Astrocyte (in vitro differentiated cells and primary cell): ENCODE results near the gene ARHGAP26. TPM values are rescaled to one million over a fixed set of nuclear protein-coding genes. Genes with fewer than 3 reads are reported as not detected.
A peak's percentile ranks its signal among the peaks of the same experiment; 100 is the strongest.
"Not testable (repeated sequence)": the region's sequence is repeated elsewhere in the genome, so short reads cannot be mapped to it uniquely, and the experiment has no call there.

Experiments used
- DNase-seq: peaks from one replicate; pipeline ENCODE4 v3.0.0-alpha.2; 2010; ENCODE audit warnings: low read depth
- FAIRE-seq: peaks from 2 replicates; lab custom pipeline; 2011; peaks lifted over from hg19 to GRCh38; lab: Jason Lieb, UNC
- H2AFZ ChIP-seq: 2 replicates; pipeline ENCODE4 v1.6.0; 2012; ENCODE audit warnings: low read depth, low read length, inconsistent platforms
- H3K27ac ChIP-seq: 2 replicates; pipeline ENCODE4 v1.5.1; 2011; ENCODE audit warnings: low read depth, low read length, inconsistent platforms
- H3K27me3 ChIP-seq: 2 replicates; pipeline ENCODE4 v1.6.0; 2011; ENCODE audit warnings: low read length, inconsistent platforms; ENCODE audit not compliant: insufficient read depth
- H3K36me3 ChIP-seq: 2 replicates; pipeline ENCODE4 v1.5.1; 2011; ENCODE audit warnings: low read length, inconsistent platforms; ENCODE audit not compliant: insufficient read depth
- H3K4me1 ChIP-seq: 2 replicates; pipeline ENCODE4 v1.5.1; 2011; ENCODE audit warnings: low read length, inconsistent platforms; ENCODE audit not compliant: insufficient read depth
- H3K4me2 ChIP-seq: 2 replicates; pipeline ENCODE4 v1.6.0; 2012; ENCODE audit warnings: low read length, inconsistent platforms
- H3K4me3 ChIP-seq: 2 replicates; pipeline ENCODE4 v1.5.1; 2011; ENCODE audit warnings: low read depth, mild to moderate bottlenecking, low read length, inconsistent platforms; ENCODE audit not compliant: insufficient read depth
- H3K79me2 ChIP-seq: 2 replicates; pipeline ENCODE4 v1.6.0; 2012; ENCODE audit warnings: mild to moderate bottlenecking, low read length, inconsistent platforms; ENCODE audit not compliant: insufficient read depth
- H3K9ac ChIP-seq: 2 replicates; pipeline ENCODE4 v1.6.0; 2012; ENCODE audit warnings: mild to moderate bottlenecking, low read length, inconsistent platforms
- H3K9me3 ChIP-seq: 2 replicates; pipeline ENCODE4 v1.5.1; 2012; ENCODE audit warnings: low read depth, mild to moderate bottlenecking, low read length, inconsistent platforms; ENCODE audit not compliant: insufficient read depth
- H4K20me1 ChIP-seq: 2 replicates; pipeline ENCODE4 v1.6.0; 2012; ENCODE audit warnings: low read length, inconsistent platforms; ENCODE audit not compliant: insufficient read depth
- H3K27ac Mint-ChIP-seq: one replicate; pipeline ENCODE4 v1.8.0; 2021; ENCODE audit warnings: mild to moderate bottlenecking, mixed read lengths; ENCODE audit not compliant: unreplicated experiment
- H3K27me3 Mint-ChIP-seq: one replicate; pipeline ENCODE4 v1.8.0; 2021; ENCODE audit warnings: low read depth, mixed read lengths; ENCODE audit not compliant: unreplicated experiment
- H3K36me3 Mint-ChIP-seq: one replicate; pipeline ENCODE4 v1.8.0; 2021; ENCODE audit warnings: low read depth, mixed read lengths; ENCODE audit not compliant: unreplicated experiment
- H3K4me1 Mint-ChIP-seq: one replicate; pipeline ENCODE4 v1.8.0; 2021; ENCODE audit warnings: low read depth, mixed read lengths; ENCODE audit not compliant: unreplicated experiment
- H3K4me3 Mint-ChIP-seq: one replicate; pipeline ENCODE4 v1.8.0; 2021; ENCODE audit warnings: mild to moderate bottlenecking, moderate library complexity, mixed read lengths; ENCODE audit not compliant: unreplicated experiment
- H3K9me3 Mint-ChIP-seq: one replicate; pipeline ENCODE4 v1.8.0; 2021; ENCODE audit warnings: mild to moderate bottlenecking, mixed read lengths; ENCODE audit not compliant: unreplicated experiment
- EZH2 ChIP-seq: IDR thresholded peaks from 2 replicates; pipeline ENCODE4 v1.6.1; 2012; ENCODE audit warnings: mild to moderate bottlenecking, low read length, inconsistent platforms; ENCODE audit not compliant: insufficient read depth
- total RNA-seq: library from RNA; stranded (reverse); gene quantifications from 2 replicates; pipeline ENCODE4 v1.2.1, GENCODE V29; 2021
- TF ChIP-seq, protein P1 (sequence below): IDR thresholded peaks from 2 replicates; pipeline ENCODE4 v1.5.1; 2011; ENCODE audit warnings: low read depth, mild to moderate bottlenecking, inconsistent platforms, low read length, moderate library complexity; ENCODE audit not compliant: insufficient read depth

ARHGAP26 gene
- total RNA-seq, 1 donor from 2014 or later, result 5.6 TPM

DNA sequence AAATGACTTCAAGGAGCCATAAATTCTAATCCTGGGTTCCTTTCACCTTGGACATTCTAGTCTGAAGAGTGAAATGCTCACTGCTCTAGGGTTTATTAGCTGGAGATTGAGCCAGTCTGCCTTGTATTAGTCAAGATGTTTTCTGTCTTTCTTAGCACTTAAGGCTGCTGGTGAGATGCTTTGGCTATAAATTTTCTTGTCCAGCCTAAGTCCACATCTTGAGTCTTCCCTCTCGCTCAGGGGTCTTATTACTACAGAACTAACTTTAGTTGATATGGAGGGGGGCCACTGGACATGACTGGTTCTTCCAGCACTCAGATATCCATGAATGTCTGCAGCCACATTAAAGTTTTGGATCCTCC, 316.4 kb downstream of the ARHGAP26 start:
- Mint-ChIP-seq H3K4me1 (peaks cover 16% of the 10 kb centered on the region), H3K9me3 (peaks cover 4% of the 10 kb centered on the region), H3K27me3 (no peaks in the 10 kb centered on the region), H3K36me3 (no peaks in the 10 kb centered on the region), H3K4me3 (no peak overlapping the region), H3K27ac (no peak overlapping the region)
- no peak overlapping the region for H3K4me2 ChIP-seq
- H3K79me2 ChIP-seq, result no peaks in the 10 kb centered on the region
- H2AFZ ChIP-seq, result no peak overlapping the region
- no peaks in the 10 kb centered on the region for H3K4me1 ChIP-seq
- H3K27ac ChIP-seq, result no peak overlapping the region
- H4K20me1 ChIP-seq, result no peaks in the 10 kb centered on the region
- no peaks in the 10 kb centered on the region for H3K36me3 ChIP-seq
- no peak for TF ChIP-seq EZH2
- TF ChIP-seq, protein P1, sequence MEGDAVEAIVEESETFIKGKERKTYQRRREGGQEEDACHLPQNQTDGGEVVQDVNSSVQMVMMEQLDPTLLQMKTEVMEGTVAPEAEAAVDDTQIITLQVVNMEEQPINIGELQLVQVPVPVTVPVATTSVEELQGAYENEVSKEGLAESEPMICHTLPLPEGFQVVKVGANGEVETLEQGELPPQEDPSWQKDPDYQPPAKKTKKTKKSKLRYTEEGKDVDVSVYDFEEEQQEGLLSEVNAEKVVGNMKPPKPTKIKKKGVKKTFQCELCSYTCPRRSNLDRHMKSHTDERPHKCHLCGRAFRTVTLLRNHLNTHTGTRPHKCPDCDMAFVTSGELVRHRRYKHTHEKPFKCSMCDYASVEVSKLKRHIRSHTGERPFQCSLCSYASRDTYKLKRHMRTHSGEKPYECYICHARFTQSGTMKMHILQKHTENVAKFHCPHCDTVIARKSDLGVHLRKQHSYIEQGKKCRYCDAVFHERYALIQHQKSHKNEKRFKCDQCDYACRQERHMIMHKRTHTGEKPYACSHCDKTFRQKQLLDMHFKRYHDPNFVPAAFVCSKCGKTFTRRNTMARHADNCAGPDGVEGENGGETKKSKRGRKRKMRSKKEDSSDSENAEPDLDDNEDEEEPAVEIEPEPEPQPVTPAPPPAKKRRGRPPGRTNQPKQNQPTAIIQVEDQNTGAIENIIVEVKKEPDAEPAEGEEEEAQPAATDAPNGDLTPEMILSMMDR, result no peak
- DNase-seq (no peak), FAIRE-seq (no peak)
- H3K27me3 ChIP-seq, result no peaks in the 10 kb centered on the region
- H3K4me3 ChIP-seq, result no peak overlapping the region
- no peak overlapping the region for H3K9ac ChIP-seq
- H3K9me3 ChIP-seq, result no peaks in the 10 kb centered on the region

DNA sequence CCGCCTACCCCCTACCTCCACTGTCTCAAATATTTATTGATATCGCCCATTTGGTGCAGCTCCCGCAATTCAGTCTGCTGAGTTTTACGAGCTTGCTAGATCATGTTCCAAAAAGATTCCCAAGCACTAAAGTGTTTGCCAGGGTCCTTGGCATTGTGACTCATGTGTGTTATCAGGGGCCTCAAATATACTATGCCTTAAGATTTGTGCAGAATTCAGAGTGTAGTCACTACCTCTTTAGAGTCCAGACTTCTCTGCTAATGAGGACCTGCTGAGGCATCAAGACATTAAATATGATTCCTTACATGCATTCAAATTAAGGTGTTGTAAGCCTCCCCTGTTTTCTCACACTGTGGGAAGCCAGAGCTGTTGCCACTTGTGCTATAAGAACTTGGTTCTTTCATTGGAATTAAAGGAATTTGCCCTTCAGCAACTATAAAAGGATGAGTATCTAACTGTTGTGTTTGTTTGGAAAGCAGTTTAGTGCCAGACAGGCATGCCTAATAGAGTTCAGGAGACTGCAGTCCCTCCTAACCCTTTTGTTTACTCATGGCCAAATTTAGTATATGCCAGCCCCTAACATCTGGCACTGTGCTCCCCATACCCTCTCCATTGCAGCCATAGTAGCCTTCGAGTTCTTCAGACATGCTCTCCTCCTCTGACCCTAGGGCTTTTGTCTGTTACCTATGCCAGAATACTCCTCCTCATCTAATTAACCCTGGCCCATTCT, 316.9 kb downstream of the ARHGAP26 start:
- Histone ChIP-seq H3K36me3 (no peaks in the 10 kb centered on the region), H2AFZ (no peak overlapping the region), H4K20me1 (no peaks in the 10 kb centered on the region), H3K79me2 (no peaks in the 10 kb centered on the region), H3K9ac (no peak overlapping the region), H3K4me3 (no peak overlapping the region), H3K27me3 (no peaks in the 10 kb centered on the region), H3K9me3 (no peaks in the 10 kb centered on the region), H3K4me1 (no peaks in the 10 kb centered on the region), H3K27ac (no peak overlapping the region), H3K4me2 (no peak overlapping the region)
- H3K27me3 Mint-ChIP-seq, result no peaks in the 10 kb centered on the region
- H3K4me3 Mint-ChIP-seq, result no peak overlapping the region
- peak; percentile 31 for DNase-seq
- no peaks in the 10 kb centered on the region for H3K36me3 Mint-ChIP-seq
- peak overlapping the region; percentile 70 for H3K27ac Mint-ChIP-seq
- no peak for TF ChIP-seq EZH2
- TF ChIP-seq, protein P1, result no peak
- H3K4me1 Mint-ChIP-seq, result peaks cover 14% of the 10 kb centered on the region
- peak; percentile 39 for FAIRE-seq
- peaks cover 4% of the 10 kb centered on the region for H3K9me3 Mint-ChIP-seq

DNA sequence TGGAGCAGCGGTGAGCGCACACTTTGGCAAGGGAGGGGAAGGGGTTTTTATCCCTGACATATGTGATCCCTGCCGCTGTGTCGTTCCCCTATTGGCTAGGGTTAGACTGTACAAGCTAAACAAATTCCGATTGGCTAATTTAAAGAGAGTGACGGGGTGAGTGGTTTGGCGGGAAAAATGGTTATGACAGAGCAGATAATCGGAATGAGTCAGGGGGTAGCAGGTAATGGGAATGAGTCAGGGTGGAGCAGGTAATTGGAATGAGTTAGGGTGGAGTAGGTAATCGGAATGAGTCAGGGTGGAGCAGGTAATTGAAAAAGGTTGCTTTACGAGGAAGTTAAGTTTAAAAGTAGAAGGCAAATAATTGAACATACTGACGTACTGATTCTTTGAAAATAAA, 318.5 kb downstream of the ARHGAP26 start:
- not testable (repeated sequence) for H4K20me1 ChIP-seq, H3K27me3 Mint-ChIP-seq, H3K9ac ChIP-seq, H3K4me3 Mint-ChIP-seq, FAIRE-seq, H3K27me3 ChIP-seq, H3K4me3 ChIP-seq, H3K27ac Mint-ChIP-seq, H2AFZ ChIP-seq, H3K4me2 ChIP-seq, H3K9me3 ChIP-seq, H3K9me3 Mint-ChIP-seq, H3K36me3 ChIP-seq, H3K79me2 ChIP-seq, H3K36me3 Mint-ChIP-seq, H3K4me1 ChIP-seq, H3K27ac ChIP-seq, DNase-seq
- peaks cover 16% of the 10 kb centered on the region for H3K4me1 Mint-ChIP-seq

DNA sequence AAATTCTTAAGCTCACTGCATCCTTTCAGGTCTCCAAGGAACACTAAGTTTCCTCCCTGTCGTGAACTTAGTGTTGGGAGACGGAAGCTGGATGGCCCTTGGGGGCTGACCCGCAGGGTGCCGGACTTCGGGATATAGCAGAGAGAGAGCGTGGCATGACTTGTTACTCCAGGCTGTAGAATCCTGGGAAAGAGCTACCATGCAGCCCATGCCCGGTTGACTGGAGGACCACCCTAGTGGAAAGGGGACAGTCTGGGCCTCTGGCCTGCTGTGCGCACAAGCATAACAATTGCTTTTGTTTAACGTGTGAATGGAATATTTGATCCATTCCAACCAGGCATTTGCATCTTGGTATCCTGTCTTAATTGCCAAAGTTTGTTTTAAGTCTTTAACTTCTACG, 319.9 kb downstream of the ARHGAP26 start:
- H3K4me3 ChIP-seq, H3K9ac ChIP-seq, H3K36me3 Mint-ChIP-seq, H3K9me3 ChIP-seq, FAIRE-seq, H3K27ac Mint-ChIP-seq, DNase-seq, H3K4me1 ChIP-seq, H3K4me3 Mint-ChIP-seq, H3K36me3 ChIP-seq, H3K27me3 Mint-ChIP-seq, H3K27ac ChIP-seq, H3K9me3 Mint-ChIP-seq, H4K20me1 ChIP-seq, H2AFZ ChIP-seq, H3K4me2 ChIP-seq, H3K79me2 ChIP-seq, H3K27me3 ChIP-seq: not testable (repeated sequence)
- peaks cover 25% of the 10 kb centered on the region for H3K4me1 Mint-ChIP-seq
